ENCODE measurements around the gene THOC6.

GRCh38 chr16:3004319-3004718 lies 19.5 kb upstream of the THOC6 start:
- TF ChIP-seq, protein P1, sequence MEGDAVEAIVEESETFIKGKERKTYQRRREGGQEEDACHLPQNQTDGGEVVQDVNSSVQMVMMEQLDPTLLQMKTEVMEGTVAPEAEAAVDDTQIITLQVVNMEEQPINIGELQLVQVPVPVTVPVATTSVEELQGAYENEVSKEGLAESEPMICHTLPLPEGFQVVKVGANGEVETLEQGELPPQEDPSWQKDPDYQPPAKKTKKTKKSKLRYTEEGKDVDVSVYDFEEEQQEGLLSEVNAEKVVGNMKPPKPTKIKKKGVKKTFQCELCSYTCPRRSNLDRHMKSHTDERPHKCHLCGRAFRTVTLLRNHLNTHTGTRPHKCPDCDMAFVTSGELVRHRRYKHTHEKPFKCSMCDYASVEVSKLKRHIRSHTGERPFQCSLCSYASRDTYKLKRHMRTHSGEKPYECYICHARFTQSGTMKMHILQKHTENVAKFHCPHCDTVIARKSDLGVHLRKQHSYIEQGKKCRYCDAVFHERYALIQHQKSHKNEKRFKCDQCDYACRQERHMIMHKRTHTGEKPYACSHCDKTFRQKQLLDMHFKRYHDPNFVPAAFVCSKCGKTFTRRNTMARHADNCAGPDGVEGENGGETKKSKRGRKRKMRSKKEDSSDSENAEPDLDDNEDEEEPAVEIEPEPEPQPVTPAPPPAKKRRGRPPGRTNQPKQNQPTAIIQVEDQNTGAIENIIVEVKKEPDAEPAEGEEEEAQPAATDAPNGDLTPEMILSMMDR (IDR thresholded peaks at IDR 0.05), result no peak
- TF ChIP-seq POLR2A (IDR thresholded peaks at IDR 0.05), result no peak
